ENCODE measurements around the gene TSPAN31. TPM values are rescaled to one million over a fixed set of nuclear protein-coding genes. Genes with fewer than 3 reads are reported as not detected.

TSPAN31 gene
- total RNA-seq, 1 donor from 2014 or later = 64.0 TPM

DNA sequence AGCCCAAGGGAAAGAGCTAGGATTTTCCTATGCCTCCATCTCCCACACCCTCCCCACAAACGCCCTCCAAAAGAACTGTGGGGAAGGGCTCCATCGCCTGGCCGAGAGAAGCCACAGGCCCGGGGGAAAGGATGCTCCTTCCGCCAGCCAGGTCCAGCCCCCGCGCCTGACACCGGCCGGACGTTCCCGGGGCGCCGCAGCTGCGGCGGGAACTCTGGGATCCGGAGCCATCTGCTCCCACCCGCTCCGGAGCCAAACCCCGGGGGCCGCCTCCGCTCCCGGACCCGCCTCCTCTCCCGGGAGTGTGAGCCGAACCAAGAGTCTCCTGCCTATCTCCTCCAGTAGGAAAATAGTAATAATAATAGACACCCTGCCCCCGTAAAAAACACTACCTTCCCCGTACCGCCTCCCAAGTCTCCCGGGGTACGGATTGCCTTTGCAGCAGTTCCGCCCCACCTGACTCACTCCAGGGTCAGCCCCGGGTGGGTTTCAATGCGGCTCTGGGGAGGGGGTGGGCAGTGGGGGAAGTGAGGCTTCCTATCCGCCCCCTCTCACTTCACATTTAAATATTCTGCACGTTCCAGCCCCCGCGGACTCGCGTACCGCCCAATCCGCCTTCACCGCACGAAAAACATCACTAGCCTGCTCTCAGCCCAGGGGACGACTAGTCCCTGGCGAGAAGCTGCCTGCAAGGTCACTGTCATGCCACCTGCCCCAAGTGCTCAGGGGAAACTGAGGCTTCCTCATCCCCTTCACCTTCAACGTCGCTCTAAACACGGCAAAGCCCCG, 8.7 kb upstream of the TSPAN31 start:
- no peak for DNase-seq (ENCODE audit: low read depth)

DNA sequence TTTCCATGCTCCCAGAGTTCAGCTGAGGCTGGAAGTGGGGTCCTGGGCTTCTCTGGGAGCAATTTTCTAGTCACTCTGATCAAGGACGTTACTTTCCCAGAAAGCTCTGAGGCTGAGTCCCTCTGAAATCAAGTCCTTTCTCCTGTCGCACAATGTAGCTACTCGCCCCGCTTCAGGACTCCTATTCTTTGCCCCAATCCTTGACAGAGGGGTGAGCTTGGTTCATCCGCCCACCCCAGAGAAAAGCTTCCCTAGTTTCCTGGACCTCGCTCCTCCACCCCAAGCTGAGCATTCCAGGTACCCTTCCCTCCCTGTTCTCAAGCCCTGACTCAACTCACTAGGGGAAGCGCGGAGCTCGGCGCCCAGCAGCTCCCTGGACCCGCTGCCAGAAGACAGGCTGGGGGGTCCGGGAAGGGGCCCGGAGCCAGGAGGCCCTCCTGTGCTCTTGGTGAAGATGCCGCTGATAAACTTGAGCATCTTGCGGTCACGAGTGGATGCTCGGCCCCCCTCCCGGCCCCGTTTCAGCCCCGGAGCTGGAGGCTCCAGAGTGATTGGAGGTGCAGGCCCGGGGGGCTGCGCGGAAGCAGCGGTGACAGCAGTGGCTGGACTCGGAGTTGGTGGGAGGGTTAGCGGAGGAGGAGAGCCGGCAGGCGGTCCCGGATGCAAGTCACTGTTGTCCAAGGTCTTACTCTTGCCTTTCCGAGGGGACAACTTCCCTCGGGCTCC, 7.9 kb upstream of the TSPAN31 start:
- DNase-seq (ENCODE audit: low read depth) = no peak

DNA sequence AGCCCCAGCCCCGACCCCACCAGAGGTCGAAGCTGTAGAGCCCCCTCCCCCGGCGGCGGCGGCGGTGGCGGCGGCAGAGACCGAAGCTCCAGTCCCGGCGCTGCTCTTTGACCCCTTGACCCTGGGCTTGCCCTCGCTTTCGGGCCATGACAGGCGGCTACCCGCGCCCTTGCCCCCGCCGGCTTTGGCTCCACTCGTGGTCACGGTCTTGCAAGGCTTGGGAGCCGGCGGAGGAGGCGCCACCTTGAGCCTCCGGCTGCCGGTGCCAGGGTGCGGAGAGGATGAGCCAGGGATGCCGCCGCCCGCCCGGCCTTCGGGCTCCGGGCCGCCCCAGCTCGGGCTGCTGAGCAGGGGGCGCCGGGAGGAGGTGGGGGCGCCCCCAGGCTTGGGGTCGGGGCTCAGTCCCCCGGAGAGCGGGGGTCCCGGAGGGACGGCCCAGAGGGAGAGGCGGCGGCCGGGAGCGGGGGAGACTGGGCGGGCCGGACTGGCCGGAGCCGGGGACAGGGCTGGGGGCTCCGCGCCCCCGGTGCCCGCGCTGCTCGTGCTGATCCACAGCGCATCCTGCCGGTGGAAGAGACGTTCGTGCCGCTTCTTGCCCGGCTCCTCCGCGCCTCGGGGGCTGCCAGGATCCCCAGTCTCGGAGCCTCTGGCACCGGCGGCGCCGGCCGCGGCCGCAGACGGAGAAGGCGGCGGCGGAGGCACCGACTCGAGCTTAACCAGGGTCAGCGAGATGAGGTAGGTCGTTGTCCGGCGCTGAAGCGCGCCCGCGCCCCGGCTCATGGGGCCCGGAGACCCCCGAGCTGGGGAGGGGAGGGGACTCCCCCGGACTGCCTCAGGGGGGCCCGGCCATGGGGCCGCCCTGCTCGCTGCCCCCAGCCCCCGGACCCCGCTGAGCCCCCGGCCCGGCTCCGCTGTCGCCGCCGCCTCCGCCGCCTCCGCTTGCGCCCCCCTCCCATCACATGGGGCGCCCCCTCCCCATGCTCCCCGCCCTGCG, 7.1 kb upstream of the TSPAN31 start:
- DNase-seq (ENCODE audit: low read depth) = no peak

DNA sequence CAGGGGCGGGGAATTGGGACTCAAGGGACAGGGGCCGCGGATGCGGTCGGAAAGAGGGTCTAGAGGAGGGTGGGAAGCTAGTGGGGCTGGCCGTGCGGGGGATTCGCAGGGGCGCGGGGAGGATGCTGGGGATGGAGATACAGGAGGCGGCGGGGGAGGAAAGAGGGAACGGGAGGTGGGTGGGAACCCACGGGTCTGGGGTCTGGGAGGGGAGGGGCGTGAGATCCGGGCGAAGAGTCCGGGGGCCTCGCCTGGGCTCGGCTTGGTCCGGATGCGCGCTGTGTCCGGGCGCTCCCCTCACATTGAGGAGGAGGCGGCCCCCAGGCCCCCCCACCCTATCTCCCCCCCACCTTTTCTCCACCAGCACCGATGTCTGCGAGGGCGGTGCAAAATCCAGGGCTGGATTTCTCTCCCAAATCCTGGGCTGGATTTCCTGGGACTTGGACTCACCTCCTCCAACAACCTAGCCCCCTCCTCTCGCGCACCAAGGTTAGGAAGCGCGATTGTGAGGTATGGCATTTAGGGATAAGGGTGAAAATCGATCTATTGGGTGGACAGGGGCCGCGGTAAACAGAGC, 6.1 kb upstream of the TSPAN31 start, which contains the start of gene AGAP2:
AGAP2 (minus strand) TSS at position 82 of the 577 bp plus-strand sequence. CDS start 496 bp downstream, outside the sequence.
- no peak for DNase-seq (ENCODE audit: low read depth)

DNA sequence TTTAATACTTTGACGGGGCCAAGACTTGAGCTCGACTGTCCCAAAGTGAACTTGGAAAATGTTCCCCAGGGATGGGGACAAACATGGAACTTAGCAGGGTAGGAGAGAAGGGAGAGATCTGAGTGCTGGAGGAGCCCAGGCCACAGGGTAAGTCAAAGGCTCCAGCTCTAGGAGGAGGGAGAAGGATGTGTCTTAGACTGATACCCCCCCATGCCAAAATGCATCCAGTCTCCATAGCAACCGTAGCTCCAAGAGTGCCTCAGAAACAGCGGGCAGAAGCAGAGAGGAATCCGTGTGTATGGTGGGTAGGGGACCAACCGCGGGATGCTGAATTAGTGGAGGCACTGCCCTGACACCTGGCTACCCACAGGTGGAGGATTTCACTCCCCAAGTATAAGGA, 5.5 kb upstream of the TSPAN31 start:
- no peak for DNase-seq (ENCODE audit: low read depth)

DNA sequence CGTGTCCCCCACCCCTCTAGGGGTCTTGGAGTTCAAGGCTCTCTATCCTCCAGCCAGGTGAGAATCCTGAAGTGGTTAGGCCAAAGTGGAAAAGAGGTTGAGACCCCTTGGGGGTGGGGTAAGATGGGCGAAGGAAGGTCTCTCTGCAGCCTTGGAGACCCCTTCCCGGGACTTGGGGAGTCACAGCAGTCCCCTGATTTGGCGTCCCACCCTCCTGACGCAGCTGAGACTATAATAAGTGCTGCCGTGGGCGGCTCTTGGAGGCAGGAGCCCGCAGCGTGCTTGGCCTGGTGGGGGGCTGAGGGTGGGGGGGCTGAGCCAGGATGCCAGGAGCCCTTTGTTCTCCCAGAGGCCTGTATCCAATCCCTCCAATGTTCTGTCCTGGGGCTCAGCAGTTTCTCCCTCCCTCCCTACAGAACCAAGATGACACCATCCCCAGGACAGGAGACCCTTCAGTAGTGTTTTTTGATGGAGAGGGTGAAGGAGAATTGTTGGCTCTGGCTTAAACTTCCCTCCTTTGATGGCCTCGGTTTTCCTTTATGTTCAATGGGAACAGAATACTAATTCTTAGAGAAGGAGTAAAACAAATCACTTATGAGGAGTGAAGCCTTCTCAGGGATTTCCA, 4.8 kb upstream of the TSPAN31 start:
- DNase-seq (ENCODE audit: low read depth) = no peak

DNA sequence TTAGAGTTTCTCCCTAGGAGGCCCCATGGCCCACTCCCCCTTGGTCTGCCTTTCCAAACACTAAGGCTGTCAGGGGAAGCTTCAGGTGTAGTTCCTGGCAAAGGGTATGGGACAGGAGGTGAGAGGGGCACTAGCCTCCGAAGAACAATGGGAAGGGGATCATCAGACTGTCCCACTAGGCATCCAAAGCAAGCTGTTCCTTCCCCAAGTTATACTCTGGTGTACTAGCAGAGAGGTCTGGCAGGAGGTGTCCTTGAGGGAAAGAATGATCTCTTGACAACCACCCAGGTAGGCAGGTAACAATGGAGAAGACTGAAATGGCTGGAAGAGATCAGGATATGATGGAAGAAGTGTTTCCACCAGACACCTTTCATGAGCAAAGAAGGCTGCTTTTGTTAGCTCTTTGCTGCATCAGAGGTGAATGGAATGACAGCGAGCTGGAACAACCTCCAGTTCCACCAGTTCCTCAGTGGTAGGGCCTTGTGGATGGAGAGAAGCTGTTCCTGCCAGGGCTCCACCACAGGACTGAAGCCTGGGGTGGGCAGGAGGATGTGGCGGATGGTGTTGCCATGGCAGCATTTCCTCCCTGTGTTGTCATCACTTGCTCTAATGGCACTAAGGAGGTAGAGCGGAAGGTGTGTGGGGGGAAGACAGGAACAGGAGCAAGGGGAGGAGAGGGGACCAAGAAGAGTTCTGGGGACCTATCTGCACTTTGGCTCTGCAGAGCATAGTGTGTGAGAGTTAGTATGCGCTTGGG, 4.0 kb upstream of the TSPAN31 start:
- DNase-seq (ENCODE audit: low read depth) = no peak

DNA sequence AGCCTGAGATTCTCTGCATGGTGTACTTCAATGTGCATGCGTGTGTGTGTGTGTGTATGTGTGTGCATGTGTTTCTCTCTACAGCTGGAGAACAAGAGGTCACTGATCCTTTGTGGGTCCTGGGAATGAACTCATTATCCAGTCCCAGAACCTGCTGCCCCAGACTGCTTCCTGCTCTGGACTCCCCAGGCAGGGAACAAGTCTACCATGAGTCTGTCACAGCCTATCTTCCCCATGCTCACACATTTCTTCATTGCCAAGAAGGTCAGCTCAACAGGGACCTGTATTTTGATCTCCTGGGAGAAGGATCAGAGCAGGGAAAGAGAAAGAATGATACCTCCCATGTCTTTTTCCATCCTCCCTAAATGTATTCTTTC, 3.4 kb upstream of the TSPAN31 start:
- no peak for DNase-seq (ENCODE audit: low read depth)

DNA sequence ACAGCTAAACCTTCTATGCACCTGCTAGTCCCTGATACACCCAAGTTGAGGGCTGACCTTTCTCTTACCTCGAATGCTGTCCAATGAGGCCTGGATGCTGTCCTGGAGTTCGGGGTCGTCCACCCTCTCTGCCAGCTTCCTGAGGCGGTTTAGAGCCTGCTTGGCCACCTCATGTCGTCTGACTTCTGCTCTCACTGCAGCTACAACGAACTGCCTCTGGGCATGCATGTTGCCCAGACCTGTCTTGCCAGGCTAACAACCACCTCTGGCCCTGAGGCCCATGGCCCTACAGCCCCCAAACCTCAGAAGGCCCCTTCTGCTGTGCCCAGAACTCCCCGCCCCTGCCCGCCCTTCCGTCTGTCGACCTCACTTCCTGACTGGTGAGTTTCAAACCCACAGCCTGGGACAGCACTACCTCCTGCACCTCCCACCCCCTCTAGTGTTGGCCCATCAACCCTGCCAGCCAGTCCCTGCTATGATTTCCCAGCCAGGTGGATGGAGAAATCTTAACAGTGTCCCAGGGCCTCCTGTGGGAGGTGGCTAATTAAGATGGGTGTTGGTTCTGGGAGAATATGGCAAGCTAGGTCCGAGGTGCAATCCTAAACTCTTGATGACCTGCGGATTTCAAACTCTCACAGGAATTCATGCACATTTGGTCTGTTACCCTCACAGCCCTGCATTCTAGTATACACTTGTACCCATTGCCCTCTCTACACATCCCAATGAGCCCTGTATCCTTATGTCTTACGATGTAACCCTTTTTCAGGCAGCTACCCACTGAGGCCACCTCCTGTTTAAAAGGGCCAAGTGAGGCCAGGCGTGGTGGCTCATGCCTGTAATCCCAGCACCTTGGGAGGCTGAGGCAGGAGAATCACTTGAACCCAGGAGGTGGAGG, 2.7 kb upstream of the TSPAN31 start:
- DNase-seq (ENCODE audit: low read depth) = no peak

DNA sequence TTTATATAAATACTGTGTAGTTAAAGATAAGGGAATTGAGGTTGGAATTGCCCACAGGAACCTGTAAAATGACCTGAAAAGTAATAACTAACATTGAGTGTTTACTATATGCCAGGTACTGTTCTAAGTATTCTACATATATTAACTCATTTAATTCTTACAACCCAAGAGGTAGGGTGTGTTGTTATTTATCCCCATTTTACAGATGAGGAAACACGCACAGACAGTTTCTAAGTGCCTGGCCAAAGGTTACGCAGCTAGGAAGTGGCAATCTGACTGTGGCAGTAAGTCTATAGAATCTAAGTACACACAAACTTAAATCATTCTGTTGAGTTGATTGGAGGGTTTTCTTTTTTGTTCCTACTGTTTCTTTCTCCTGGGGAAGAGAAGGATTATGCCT, 1.1 kb upstream of the TSPAN31 start:
- no peak for DNase-seq (ENCODE audit: low read depth)

DNA sequence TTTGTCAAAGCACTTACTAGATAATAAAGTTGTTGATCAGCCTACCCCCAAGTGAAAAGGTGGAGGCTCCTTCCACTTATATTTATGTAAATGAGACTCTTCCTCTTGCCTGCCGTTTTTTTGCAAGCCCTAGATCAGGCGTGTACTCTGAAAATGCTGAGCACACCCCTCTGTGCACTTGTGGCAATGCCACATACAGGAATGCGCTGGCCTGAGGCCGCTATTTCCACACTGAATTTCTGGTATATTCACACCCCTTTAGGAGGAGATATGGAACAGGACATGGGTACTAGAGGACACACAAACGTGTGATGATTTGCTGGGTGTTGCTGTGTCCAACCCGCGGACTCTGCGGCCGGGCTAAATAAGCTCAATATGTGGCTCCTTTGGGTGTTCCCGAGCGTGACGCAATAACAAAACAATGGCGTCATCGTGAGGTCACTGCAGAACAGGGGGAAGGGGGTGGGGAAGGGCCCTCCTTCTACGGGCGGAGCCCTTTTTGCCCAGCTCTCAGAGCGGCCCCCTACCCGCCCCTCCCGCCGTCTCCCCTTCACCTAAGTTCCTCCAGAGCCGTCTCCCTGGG, 554 bp upstream of the TSPAN31 start:
- DNase-seq (ENCODE audit: low read depth) = no peak

DNA sequence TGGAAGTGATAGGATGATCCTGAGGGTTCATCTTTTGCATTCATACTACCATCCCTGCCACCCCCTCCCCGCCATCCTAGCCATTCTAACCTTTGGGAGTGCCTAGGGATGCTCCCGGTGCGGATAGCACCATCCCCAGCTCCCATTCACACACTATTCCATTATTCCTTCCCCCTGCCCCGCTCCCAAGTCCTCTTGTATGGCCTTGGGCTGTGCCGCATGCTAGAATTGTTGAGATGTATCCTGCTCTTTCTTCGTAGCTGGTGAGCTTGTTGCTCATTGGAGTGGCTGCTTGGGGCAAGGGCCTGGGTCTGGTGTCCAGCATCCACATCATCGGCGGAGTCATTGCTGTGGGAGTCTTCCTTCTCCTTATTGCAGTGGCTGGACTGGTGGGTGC, 644 bp downstream of the TSPAN31 start:
- no peak for DNase-seq (ENCODE audit: low read depth)

DNA sequence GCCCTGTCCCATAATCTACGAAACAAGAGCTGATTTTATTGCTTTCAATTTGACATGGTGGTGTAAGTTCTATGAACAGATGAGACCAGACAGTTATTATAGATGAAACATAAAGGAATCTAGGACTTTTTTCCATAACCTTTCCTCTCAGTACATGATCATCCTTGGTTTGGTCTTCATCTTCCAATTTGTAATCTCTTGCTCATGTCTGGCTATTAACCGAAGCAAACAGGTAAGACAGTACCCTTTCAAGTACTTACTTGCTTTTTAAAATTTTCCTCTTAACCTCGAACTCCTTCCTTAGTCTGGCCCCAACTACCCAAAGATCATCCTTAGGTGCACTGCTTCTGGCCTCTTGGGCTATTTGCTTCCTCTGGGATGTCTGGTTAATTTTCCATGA, 1.2 kb downstream of the TSPAN31 start:
- DNase-seq (ENCODE audit: low read depth) = no peak

DNA sequence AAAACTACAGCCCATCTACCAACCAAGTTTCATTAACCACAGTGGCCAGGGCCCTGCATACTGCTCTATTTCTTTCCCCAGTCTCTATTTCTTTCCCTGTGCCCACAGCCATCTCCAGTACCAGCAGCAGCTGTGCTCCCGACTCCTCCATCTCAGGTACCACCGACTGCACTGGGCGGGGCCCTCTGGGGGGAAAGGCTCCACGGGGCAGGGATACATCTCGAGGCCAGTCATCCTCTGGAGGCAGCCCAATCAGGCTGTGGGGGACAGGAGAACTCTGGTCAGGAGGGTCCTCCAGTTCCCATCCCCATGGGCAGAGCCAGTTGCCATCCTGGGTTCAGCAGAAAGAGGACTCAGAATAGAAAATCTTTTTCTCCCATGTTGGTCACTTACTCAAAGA, 4.2 kb downstream of the TSPAN31 start:
- DNase-seq (ENCODE audit: low read depth) = no peak

DNA sequence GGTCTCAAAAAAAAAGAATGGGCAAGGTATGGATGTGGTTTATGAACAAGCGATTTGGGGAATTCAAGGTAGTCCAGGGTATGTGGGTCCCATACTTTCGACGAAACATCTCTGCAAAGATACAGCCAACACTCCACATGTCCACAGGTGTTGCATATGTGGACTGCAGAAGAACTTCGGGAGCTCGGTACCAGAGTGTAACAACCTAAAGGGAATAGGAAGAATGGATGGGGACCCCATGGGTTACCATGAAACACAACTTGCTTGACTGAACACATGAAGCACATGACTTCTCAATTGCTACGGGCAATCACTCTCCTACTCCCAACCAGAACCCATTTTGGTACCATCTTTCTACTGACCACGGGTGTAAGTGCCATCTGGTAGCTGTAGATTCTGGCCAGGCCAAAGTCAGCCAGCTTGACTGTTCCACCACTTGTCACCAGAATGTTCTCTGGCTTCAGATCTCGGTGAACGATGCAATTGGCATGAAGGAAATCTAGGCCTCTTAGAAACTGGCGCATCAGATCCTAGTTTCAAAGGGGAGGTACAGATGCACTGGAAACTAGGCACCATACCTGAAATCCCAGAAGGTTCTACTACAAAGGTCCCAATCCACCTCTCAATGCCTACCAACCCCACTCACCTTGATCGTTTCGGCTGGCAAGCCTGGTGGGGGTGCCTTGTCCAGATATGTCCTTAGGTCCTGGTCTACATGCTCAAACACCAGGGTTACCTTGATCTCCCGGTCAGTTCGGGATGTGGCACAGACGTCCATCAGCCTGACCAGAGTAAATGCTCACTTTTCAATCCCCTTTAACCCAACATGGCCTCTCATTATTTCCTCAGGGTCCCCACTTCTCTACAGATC, 6.0 kb downstream of the TSPAN31 start:
- no peak for DNase-seq (ENCODE audit: low read depth)

DNA sequence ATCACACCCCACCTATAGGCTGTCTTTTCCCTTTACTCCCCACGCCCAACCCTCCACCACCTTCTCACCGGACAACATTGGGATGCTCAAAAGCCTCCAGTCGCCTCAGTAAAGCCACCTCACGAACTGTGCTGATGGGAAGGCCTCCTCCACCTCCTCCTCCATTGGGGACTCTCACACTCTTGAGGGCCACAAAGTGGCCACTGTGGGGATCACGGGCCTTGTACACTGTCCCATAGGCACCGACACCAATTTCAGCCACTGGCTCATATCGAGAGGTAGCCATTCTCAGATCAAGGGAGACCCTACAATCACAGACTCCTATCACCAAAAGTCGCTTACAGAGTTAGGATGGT, 6.6 kb downstream of the TSPAN31 start:
- no peak for DNase-seq (ENCODE audit: low read depth)

DNA sequence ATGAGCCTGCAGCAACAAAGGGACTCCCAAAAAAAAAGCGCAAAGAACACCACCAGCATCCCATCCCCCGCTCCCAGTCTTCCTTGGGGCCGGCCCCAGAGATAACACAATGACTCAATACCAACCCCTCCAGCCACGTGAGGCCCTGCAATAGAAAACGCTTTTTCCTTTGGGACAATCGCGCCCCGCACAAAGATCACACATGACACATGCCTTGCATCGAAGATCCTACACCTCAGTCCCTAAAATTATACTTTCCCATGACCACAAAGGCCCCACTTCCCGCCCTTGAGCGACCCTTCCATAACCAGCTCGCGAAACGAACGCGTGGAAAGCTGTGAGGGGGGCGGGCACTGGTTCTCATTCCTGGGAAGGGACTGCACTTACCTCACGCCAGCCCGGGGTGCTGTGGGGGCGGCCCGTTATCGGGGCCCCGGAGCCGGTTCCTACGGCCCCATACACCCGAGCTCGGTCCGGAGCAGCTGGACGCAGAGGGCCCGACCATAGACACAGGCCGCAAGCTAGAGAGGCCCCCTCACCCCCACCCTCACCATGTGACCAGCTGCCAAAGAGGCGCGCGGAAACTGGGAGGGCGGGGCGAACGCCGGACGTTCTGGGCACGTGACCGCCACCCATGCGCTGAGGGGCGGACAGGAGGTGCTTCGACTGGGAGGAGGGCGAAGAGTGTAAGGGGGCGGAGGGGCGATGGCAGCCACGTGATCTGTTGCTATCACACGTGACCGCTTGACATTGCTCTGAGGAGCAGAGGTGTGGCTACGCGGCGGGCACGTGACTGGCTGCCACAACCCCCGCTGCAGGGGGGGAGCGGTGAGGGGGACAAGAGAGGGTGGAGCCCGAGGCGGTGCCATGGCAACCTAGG, 7.2 kb downstream of the TSPAN31 start, which contains the start of gene CDK4:
CDK4 (minus strand) TSS at position 523 of the 880 bp plus-strand sequence. CDS start 593 bp downstream, outside the sequence.
- DNase-seq (ENCODE audit: low read depth) = peak; percentile 98

Data from renal cortical epithelial cell (primary cell).